Stimulated activated CD8-positive, alpha-beta memory T cell treated with anti-CD3 and anti-CD28 coated beads, Interleukin-12 subunit alpha, Interleukin-12 subunit beta, amount 100 ng/mL, for 24 hours (primary cell): Measurements from ENCODE around the gene COG5.

Experiments used
- DNase-seq: peaks from one replicate; pipeline ENCODE4 v3.0.0-alpha.2; 2020; ENCODE audit errors: extremely low read depth

The COG5 gene

DNA sequence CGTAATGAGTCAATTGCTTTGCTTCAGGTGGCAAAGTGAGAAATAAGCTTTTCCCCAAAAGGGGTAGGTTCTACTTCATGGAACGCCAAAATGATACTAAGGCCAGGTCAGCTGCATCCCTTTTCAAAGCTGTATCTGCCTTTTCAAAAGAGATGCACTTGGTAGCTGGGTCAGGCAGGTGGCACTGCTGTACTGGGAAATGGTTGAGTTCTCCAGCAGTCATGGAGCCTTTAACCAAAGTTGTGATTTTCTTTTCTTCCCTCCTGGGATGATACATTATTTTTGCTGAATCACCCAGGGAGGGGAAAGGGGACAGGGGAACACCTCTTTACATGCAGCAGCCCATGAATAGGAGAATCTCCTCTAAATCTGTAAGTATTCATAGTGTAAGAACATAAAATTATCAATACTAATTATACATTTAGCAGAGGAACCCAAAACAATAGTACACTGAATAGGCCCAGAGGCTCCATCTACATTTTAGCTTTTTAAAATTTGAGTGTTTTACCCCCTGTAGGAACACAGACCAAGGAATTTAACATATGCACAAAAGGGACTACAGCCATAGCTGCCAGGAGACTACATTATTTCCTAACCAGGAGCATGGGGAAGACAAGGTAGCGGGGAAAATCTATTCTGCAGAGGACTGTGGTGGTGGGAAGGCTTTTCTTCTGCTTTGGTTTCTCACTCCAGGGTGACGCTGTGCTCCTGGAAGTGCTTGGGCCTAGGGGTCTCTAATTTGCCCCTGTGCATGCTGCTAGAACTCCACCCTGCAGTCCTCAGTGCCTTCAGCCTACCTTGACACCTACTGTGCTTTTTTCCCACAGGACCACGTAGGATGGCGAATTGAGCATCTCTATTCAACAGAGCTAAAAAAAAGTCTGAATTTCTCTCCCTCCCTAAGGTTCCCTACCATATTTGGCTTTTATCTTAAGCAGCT, 100.3 kb downstream of the COG5 start:
- DNase-seq = no peak

DNA sequence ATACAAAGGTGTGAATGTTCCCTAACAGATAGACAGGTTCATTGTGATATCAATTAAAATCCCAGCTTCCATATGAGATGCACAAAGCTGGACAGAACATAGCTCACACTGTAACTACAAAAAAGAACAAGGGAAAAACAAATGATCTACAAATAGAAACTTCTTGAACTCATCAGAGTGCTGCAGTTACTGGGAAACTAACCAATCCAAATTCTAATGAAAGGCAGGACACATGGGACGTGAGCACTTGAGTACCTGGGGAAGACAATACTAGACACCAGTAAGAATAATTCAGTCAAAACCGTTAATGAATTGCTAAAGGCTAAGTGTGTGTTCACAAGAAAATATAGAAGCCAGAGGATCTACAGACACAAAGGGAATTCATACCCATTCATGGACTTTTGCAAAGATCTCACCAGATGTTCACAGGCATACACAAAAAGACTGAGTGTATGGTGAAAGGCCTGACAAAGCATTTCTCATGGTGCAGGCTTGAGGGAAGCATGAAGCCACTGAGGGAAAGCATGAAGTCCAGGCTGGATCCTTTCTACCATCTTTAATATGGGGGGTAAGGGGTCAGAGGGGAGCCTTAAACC, 101.7 kb downstream of the COG5 start:
- DNase-seq = no peak

DNA sequence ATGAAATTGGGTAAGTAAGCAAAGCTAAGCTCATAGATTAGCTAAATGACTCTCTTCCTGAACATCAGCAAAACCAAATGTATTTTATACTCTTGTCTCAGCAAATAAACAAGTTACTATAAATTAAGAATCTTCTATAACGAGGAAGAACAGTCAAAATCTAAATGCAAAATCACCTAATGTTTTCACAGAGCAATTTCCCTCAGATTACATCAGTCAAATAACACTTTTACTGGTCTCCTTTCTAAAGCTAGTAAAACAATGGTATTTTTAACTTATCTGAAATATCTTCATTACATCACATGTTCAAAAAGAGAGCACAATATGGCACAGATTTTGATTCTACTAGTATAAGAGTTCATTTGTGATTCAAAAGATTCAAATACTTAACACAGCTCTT, 110.3 kb downstream of the COG5 start:
- no peak for DNase-seq

DNA sequence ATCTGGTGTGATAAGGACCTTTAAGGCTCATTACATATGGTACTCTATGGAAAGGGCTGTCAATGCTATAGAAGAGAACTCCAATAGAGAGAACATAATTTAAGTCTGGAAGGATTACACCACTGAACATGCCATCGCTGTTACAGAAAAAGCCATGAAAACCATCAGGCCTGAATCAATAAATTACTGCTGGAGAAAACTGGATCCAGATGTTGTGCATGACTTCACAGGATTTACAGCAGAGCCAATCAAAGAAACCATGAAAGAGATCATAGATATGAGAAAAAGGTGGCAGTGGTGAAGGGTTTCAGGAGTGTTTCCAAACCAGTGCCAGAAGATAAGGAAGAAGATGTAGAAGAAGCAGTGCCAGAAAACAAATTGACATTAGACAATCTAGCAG, 112.8 kb downstream of the COG5 start:
- no peak for DNase-seq

DNA sequence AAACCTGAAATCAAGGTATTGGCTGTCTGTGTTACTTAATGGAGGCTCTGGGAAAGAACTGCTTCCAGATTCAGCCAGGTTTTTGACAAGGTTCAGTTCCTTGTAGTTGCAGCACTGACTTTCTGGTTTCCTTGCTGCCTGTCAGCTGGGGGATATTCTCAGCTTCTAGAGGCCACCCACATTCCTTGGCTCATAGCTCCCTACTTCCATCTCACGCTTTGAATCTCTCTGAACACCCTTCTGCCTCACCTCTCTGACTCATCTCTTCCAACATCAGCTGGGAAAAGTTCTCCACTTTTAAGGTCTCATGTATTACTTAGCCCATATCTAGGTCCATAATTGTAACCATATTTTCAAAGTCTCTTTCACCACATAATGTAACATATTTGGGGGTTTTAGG, 116.7 kb downstream of the COG5 start:
- no peak for DNase-seq

DNA sequence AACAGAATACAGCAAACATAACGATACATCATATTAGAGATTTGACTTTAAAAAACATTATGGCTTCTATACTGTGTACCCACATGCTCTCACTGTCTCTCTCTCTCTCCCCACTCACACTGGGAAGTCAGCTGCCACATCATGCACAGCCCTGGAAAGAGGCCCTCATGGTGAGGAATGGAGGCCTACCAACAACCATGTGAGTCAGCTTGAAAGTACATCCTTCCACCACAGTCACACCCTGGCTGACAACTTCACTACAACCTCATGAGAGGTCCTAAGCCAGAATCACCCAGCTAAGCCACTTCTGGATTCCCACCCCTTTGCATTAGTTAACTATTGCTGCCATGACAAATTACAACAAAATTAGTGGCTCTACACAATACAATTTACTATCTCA, 117.2 kb downstream of the COG5 start:
- no peak for DNase-seq

DNA sequence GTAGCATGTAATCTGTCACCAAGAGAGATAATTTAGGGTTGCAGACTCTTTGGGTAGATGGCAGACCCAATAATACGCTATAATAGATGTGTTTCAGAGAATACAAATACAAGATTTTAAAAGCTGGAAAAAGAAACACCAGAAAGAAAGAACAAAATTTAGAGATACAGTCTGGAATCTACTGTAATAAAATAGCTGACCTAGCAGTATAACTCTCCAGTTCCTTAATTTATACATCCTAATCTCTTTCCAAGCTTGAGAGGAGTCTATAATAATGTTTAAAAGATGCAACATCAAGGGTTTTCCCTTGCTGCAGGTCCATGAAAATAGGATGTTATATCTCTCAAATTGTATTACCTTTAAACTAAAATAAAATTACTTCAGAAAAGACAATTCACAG, 121.0 kb downstream of the COG5 start:
- no peak for DNase-seq

DNA sequence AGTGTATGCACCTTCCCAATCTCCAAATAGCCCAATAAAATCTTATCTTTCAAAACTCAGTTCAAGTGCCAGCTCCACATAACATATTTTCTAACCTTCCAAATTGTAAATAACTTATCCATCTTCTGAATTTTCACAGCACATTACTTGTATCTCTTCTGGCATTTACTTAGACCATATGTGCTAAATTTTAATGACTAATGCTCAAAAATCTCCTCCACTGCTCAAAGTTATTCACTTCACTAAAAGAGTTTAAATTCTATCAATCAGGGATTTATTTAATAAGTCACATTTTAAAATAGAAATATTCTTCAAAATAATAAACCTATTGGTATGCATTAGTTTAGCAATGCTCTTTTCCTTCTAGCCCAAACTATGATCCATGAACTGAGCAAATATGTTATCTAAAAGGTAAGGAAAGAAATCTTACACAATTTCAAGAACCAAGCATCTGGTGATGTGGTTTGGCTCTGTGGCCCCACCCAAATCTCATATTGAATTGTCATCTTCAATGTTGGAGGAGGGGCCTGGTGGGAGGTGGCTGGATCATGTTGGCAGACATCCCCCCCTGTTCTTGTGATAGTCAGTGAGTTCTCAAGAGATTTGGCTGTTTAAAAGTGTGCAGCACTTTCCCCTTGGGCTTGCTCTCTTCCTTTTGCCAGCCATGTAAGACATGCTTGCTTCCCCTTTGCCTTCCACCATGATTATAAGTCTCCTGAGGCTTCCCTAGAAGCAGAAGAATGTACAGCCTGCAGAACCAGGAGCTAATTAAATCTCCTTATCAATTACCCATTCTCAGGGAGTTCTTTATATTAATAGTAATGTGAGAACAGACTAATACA, 121.9 kb downstream of the COG5 start:
- no peak for DNase-seq

DNA sequence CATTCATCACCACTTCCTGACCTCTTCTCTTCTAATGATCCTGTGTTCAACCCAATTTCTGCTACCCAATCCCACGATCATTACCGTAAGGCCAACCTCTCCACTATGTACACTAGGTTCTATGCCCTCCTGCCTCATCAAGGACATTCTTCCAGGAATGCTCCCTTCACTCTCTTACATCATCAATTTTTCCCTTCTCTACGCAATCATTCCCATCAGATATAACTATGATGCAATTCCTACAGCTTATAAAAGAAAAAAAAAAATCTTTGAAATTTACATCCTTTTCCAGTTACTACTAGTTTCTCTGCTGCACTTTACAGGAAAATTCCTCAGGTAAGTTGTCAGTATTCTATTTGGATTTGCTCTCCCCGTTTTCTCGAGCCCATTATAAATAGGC, 124.7 kb downstream of the COG5 start:
- DNase-seq = no peak

DNA sequence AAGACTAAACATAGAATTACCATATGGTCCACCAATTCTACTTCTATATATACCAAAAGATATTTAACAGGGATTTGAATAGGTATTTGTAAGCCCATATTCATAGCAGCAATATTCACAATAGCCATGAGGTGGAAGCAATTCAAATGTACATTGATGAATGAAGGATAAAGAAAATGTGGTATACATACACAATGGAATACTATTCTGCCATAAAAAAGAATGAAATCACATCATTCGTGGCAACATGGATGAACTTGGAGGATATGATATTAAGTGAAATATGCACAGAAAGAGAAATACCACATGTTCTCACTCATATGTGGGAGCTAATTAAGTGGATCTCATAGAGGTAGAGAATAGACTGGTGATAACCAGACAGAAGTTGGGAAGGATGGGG, 128.0 kb downstream of the COG5 start:
- no peak for DNase-seq

DNA sequence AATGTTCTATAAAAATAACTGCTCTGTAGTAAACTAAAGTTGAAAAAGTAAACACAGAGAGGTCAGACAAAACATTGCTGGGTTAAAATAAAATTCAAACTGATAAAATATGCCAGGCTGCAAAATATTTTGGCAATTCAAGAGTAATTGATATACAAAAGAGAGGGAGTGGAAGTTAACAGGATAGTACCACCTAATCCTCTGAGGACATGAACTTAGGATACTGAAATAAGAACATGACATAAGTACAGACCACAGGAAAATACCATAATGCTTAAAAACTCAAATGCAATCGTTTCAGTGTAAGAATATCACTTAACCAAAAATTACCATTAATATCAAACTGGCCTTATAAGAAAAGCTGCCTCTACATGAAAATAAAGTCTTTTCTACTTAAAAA, 131.5 kb downstream of the COG5 start:
- no peak for DNase-seq

DNA sequence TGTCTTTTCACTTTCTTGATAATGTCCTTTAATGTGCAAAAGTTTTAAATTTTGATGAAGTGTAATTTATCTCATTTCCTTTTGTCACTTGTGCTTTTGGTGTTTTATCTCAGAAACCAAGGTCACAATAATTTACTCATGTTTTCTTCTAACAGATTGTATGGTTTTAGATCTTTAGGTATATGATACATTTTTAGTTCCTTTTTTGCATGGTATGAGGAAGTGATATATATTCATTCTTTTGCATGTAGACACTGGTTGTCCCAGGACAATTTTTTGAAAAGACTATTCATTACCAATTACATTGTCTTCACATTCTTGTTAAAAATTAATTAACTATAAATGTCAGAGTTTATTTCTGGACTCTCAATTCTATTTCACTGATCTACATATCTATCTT, 133.7 kb downstream of the COG5 start:
- DNase-seq = no peak

DNA sequence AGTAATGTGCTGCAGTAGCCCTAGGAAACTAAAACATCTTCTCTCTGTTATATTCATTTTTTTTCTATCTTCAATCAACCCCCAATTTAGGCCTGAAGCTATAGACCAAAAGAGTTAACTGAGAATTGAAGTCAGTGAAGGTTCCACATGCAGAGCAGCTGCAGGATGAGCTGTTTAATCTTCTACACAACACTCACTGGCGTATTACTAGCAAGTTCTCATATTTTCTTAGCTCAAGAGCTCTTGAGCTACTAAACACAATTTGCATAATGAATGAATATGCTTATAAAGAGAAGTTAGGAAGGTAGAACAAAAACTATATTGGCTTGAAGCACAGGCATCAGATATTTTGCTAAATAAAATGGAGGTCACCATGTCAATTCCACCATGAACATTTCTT, 135.1 kb downstream of the COG5 start:
- DNase-seq = no peak

DNA sequence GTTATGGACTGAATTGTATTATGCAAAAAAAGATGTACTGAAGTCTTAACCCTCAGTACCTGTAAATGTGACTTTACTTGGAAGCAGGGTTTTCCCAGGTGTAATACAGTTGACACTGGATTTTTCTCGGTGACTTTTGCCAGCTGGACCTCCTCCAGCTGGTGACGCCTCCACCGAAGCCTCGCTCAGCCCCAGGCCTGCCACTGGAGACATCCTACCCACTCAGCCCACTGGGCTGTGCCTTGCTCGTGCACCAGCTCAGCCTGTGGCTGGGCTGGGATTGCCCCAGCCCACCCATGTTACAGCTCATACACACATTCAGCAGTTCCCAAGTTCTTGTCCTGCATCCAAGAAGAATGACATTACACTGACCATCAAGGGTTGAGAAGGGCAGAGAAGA, 136.3 kb downstream of the COG5 start:
- no peak for DNase-seq

DNA sequence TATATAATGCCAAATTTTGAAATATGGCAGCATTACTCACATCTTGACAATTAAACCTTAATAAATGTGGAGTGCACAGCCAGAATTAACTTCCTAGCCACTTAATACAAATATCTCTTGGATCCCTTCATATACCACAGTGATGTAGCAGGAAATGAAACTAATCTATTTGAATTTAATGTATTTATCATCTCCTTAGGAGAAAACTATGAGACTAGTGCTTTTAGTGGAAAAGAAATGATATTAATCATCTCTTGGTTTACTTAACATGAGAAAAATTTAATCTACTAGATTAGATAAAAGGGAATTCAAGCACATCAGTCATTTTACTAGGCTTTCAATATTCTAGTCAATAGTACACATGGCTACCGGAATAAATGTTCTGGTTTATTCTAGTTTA, 149.5 kb downstream of the COG5 start:
- DNase-seq = no peak

DNA sequence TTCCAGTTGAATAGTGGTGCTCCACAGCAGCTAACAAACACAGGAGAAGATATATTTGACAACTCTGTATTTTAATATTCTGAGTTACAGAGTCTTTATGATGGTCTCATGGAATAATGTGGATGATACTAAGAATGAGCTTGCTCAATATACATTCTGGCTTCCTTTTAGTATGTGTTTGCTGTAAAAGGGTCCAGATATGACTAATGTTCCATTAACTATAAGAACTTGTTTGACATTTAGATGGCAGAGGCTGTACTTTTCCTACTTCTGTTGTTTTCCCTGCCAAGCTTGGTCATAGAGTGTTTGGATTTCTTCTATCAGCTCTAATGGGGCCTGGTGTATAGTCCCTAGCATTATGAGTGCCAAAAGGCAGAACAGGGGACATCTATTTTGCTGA, 155.4 kb downstream of the COG5 start:
- no peak for DNase-seq

DNA sequence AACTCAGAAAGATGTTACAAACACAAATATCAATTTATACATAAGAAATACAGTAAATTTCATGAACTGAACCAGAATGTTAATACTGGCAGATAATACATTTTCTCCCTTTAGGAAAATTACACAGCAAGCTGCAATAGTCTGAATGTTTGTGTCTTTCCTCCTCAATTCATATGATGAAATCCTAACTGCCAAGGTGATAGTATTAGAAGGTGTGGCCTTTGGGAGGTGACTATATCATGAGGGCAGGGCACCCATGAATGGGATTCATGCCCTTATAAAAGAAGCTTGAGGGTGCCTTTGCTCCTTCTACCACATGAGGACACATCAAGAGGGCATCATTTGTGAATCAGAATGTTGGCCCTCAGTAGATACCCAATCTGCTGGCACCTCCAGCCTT, 158.2 kb downstream of the COG5 start:
- DNase-seq = no peak

DNA sequence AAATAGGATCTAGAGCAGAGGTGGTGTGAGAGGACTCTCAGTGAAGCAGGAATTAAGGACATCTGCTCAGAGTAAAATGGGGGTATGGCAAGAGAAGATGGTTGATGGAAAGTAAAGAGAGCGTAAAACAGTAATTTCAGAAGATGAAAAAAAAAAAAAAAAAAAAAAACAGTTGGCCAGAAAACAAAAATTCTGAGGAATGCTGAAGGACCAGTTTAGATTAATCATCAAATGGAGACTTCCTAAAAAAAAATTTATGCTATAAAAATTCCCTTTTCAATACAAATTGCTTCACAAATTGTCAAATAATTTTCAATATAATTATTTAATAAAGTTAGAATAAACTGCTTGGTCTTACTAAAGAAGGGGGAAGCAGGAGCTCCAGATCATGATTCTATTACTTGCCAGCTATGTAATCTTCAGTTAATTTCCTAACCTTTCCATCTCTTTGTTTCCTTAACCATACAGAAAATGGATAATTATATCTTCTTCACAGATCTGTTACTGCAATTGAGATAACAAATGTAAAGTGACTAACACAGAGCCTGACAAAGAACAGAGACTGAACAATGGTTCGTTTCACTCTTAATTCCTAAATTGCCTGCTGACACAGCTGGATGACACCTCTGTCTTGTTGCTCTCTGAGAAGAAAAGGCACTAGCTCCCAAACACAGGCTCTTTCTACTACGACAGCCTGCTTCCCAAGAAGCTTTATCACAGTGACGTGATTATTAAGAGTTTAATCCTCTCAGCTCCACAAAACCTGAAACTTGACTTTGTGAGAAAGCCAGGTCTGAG, 158.8 kb downstream of the COG5 start:
- DNase-seq = no peak

DNA sequence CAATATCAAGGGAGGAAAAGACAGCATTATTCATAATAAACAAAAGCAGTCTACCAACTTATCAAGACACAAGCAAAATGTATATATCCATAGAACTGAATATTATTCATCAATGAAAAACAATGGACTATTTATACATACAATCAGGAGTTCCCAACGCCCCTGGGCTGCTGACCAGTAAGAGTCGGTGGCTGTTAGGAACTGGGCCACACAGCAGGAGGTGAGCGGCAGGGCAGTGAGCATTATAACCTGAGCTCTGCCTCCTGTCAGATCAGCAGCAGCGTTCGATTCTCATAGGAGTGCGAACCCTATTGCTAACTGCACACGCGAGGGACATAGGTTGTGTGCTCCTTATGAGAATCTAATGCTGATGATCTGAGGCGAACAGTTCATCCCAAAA, 165.6 kb downstream of the COG5 start:
- DNase-seq = no peak

DNA sequence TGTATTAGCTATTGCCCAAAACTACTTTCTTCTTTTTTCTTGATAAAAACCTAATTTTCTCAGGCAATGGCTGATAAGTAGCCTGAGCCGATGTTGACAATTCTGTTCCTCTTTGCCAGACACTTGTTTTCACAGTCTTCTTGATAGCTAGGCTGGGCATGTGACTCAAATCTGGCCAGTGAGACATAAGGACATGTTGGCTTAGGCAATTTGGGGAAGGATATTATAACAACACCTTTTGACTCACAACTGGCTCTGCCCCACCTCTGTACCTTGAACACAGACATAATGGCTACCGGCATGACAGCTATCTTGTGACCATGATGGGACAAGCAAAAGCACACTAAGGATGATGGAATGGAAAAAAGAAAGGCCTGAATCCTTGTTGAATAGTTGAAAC, 166.7 kb downstream of the COG5 start:
- DNase-seq = no peak

DNA sequence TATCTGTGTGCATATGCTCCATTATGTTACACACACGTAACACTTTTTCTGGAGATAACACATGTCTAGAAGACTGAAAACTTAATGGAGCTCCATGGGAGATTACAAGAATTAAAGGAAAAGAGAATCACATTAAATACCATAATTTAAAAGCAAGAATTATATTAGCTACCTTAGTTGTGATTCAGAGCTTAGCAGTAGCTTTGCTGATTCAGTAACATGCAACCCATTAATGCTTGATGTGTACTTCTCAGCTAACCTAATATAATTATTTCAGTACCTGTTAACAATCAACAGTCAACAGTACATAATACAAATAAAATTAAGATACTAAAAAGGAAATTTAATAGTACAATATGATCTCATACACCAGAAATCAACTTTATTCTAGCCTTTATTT, 167.6 kb downstream of the COG5 start:
- DNase-seq = no peak

DNA sequence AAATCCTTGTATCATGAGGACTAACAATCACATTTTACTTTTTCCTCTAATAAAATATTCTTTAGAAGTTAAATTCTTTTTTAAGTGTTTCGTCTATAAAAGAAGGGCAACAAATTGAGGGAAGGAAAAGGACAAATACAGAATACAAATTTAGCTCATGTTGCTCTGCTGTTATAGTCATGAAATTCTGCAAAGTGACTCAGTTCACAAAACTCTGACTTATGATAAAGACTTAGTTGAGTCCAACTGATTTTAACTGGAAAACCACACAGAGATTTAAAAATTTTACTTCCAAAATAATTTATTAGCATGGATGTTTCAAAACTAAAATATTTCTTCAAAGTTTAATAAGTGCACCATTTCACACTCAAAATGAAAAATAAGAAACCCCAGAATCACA, 168.9 kb downstream of the COG5 start:
- no peak for DNase-seq
